ENCODE measurements around the gene GSG1L.

Gene GSG1L

DNA sequence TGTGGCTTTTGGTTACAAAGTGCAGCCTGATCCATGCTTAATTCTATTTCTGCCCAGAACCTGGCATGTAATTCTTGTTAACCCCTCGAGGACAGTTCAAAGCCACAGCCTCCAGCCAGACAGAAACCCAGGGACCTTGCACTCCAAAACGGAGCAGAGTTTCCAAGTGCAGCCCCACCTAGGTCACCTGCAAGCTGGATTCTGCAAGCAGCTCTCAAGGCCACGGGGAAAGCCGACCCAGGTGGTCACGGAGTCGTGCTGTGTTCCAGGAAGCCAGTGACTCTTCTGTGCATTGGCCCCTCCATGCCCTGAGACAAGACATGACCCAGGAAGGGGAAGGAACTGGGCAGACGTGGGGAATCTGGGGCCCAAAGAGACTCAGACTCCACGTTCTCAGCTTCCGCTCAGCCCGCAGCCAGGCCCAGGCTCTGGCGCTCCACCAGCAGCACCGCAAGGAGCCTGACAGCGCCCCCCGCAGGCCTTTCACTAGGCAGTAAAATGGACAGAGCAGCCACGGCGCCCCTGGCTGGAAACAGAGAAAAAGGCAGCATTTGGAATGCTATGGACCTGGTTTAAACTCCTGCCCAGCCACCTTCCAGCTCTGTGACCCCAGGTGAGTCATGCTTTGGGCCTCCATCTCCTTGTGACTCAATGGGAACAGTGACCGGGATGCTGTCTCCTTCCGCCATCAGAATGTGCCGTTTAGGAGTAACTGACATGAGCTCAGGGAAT, 27.3 kb upstream of the GSG1L start:
- DNase-seq = no peak

DNA sequence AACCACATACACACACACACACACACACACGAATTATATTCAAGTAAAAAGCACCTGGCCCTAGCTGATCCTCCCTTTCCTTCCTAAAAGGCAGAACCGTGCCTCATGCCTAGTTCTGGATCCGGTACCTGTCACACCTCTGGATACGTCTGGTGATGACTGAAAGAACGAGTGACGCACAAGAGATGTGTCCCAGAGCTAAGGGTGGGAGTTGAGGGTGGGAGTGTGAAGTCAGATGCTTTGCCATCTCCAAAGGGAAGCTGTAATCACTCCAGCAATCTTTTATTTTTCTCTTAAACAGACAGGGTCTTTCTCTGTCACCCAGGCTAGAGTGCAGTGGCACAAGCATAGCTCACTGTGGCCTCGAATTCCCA, 26.5 kb upstream of the GSG1L start:
- no peak for DNase-seq

DNA sequence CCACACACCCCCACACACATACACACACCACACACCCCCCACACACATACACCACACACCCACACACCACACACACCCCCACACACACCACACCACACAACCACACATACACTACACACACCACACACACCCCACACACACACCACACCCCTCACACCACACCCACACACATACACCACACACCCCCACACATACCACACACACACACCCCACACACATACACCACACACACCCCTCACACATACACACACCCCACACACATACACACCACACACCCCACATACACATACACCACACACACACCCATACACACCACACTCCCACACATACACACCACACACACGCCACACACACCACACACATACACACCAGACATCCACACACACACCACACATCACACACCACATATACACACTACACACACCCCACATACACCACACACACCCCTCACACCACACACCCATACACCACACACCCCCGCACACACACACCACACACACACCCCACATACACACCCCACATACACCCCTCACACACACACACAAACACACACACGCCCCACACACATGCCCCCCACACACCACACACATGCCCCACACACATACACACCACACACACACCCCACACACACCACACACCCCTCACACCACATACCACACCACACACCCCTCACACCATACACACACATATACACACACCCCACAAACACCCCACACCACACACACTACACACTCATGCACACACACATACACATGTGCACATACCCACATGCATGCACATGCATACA, 25.9 kb upstream of the GSG1L start:
- no peak for DNase-seq

DNA sequence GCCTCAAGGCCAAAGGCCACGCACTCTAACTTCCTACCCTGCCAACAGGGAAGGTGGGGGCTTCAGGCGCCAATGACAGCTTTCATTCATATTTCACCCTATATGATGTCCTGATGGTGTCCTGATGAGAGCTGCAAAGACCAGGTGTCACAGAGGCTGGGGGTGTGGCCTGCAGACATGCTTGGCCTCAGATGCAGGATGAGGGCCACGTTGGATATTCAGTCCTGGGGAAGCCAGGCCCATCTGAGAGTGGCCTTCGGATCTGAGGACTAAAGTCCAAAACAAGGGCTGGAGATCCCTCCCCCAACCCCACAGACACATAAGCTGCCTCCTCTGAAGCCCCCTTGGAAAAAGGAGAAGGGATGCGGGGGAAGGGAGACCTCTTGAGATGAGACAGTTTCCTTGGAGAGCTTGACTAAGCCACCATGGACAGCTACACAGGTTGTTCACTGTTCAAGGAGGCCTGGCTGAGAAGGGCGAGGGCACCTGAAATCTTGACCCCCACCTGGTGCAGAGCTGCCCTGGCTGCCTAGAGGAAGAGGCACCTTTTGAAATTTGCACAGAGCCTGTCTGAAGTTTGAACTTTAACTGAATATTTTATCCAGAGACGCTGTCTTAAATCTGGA, 24.3 kb upstream of the GSG1L start:
- DNase-seq = no peak

GRCh38 chr16:28087140-28087660, 23.7 kb upstream of the GSG1L start:
- DNase-seq = no peak

GRCh38 chr16:28086186-28087139, 22.9 kb upstream of the GSG1L start:
- no peak for DNase-seq

DNA sequence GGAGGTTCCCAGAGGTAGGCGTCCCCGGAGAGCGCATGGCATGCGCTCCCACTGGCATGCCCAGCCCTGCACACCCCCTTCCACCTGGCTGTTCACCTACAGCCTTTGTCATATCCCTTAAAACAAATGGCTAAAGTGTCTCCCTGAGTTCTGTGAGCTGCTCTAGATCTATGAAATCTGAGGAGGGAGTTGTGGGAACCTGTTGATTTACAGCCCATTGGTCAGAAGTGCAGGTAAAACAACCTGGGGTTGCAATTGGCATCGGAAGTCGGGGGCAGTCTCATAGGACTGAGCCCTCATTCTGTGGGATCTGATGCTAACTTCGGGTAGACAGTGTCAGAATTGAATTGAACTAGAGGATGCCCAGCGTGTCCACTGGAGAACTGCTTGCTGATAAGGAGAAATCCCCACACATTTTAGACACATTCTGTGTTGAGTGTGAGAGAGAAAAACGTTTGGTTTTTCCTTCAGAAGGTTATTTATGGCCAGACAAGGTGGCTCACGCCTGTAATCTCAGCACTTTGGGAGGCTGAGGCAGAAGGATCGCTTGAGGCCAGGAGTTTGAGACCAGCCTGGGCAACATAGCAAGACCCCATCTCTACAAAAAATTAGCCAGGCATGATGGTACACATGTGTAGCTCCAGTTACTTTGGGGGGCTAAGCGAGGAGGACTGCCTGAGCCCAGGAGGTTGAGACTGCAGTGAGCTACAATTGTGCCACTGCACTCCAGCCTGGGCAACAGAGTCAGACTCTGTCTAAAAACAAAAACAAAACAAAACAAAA, 22.1 kb upstream of the GSG1L start:
- DNase-seq = no peak

DNA sequence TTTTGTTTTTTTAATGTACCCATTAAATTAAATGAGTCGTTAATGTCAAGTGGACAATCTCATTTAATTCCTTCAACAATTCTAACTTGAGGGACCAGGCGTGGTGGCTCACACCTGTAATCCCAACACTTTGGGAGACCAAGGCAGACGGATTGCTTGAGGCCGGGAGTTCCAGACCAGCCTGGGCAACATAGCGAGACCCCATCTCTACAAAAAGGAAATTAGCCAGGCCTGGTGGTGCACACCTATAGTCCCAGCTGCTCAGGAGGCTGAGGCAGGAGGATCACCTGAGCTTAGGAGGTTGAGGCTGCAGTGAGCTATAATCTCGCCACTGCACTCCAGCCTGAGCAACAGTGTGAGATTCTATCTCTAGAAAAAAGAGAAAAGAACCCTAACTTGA, 20.7 kb upstream of the GSG1L start:
- no peak for DNase-seq

- no peak for DNase-seq
Measured at GRCh38 chr16:28082624-28083023, 19.1 kb upstream of the GSG1L start.

- DNase-seq = no peak
Measured at GRCh38 chr16:28081391-28081968, 18.0 kb upstream of the GSG1L start.

GRCh38 chr16:28078261-28078660, 14.7 kb upstream of the GSG1L start:
- no peak for DNase-seq

DNA sequence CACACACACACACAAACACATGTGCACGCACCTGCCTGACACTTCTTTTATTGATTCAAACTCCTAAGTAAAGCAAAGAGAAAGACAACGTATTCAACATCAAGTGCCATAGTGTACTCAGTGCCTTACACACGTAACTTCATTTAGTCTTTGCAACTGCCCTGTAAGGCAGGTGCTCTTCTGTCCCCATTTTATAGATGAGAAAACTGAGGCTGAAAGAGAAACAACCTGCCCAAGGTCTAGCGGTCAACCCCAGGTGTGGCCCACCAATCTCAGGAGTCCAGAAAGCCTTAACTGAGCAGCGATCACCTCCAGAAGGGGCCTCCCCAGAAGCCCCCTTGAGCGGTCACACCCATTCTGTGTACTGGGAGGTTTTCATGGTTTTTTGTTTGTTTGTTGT, 10.3 kb upstream of the GSG1L start:
- DNase-seq = no peak

- DNase-seq = no peak
Measured at GRCh38 chr16:28072087-28072486, 8.6 kb upstream of the GSG1L start.

DNA sequence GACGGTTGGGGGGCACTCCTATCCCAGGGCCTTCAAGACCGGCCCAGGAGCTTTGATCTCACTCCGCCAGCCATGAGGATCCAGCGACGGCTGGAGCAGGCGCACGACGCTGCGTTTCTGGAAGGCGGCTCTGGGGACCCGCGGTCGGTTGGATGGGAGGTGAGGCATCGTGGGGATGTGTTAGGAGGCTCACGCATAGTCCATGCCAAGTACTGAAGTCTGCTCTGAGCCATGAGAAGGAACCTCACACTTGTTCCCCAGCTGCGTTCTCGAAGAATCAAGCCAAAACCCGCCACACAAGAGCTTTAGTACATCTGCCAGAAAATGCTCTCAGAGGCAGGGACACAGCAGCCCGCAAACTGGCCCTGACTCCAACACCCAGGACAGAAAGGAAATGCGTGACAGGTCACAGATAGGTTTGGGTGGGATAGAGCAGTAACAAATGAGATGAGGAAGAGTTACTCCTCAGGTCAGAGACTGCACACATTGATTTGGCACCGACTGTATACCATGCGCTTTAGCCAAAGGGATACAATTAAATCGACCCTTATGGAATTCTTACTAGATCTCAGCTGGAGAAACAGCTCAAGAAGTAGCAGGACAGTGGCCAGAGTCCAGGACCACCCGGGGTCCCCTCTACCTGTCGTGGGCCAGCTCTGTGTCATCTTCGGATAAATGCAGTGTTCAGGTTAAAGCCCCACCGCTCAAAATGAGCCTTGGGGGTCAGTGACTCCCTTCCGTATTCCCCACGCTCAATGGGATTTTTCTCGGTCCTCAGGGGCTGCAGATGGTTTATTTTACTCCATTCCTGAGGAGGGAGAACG, 6.7 kb upstream of the GSG1L start:
- DNase-seq = no peak

- no peak for DNase-seq
Measured at GRCh38 chr16:28068976-28069375, 5.5 kb upstream of the GSG1L start.

- DNase-seq = no peak
Measured at GRCh38 chr16:28067604-28068379, 4.3 kb upstream of the GSG1L start.

- no peak for DNase-seq
Measured at GRCh38 chr16:28064706-28065249, 1.3 kb upstream of the GSG1L start.

- DNase-seq = no peak
Measured at GRCh38 chr16:28064150-28064549, 636 bp upstream of the GSG1L start.

DNA sequence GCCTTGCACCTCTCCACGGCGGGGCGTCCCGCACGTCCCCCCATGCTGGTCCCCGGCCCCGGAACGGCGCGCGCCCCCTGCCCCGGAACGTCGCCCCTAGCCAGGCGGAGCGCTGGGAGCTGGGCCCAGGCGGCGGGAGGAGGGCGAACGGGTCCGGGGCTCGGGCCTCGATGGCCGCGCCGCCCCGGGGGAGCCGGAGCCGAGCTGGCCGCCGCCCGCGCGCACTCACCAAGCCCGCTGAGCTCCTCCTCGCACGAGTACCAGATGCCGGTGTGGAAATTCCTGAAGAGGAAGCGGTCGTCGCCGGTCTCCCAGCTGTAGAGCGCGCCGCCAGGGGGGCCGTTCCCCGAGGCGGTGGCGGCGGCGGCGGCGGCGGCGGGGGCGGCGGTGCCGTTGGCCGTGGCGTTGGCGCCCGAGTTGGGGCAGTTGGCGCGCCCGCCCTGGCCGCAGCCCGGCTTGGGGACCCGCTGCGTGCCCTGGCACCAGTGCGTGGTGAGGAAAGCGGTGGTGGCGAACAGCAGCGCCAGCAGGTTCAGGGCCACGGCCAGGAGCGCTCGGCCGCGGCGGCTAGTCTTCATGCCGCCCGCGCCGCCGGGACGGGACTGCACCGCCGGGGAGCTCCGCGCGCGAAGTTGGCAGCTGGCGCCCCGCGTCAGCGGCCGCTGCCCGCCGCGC, 530 bp downstream of the GSG1L start:
- no peak for DNase-seq
